Measurements from ENCODE around the gene ANKRD63.

- TF ChIP-seq CTCF (IDR thresholded peaks at IDR 0.05; ENCODE audit: low read depth, low read length, missing input control): no peak
- TF ChIP-seq SP1 (IDR thresholded peaks at IDR 0.05): no peak
- TF ChIP-seq TAF1 (conservative IDR thresholded peaks at IDR 0.05): no peak
- TF ChIP-seq GABPA (IDR thresholded peaks at IDR 0.05 in 1 of 2, conservative IDR thresholded peaks at IDR 0.05 in 1 of 2): no peak
- TF ChIP-seq FOXA1 (IDR thresholded peaks at IDR 0.05): no peak
- no peak for TF ChIP-seq RAD21 (IDR thresholded peaks at IDR 0.05)
- TF ChIP-seq, protein P1, sequence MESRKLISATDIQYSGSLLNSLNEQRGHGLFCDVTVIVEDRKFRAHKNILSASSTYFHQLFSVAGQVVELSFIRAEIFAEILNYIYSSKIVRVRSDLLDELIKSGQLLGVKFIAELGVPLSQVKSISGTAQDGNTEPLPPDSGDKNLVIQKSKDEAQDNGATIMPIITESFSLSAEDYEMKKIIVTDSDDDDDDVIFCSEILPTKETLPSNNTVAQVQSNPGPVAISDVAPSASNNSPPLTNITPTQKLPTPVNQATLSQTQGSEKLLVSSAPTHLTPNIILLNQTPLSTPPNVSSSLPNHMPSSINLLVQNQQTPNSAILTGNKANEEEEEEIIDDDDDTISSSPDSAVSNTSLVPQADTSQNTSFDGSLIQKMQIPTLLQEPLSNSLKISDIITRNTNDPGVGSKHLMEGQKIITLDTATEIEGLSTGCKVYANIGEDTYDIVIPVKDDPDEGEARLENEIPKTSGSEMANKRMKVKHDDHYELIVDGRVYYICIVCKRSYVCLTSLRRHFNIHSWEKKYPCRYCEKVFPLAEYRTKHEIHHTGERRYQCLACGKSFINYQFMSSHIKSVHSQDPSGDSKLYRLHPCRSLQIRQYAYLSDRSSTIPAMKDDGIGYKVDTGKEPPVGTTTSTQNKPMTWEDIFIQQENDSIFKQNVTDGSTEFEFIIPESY (IDR thresholded peaks at IDR 0.05): no peak
- no peak for TF ChIP-seq RXRA (IDR thresholded peaks at IDR 0.05)
- no peak for TF ChIP-seq MAX (IDR thresholded peaks at IDR 0.05)
- no peak for TF ChIP-seq EGR1 (IDR thresholded peaks at IDR 0.05; ENCODE audit: low read depth in 2 of 2)
- TF ChIP-seq YY1 (IDR thresholded peaks at IDR 0.05): no peak
- no peak for TF ChIP-seq HNF4A (conservative IDR thresholded peaks at IDR 0.05)
These were observed 18.8 kb upstream of the ANKRD63 start for GRCh38 chr15:40301467-40302179.
